Cardiac fibroblast (primary cell): ENCODE data around the gene CROT.
A peak's percentile ranks its signal among the peaks of the same experiment; 100 is the strongest.

ENCODE experiments used
- DNase-seq, 2 donors: peaks; one replicate each; pipeline versions ENCODE4 v3.0.0 to v3.0.0-alpha.2; 2010; ENCODE audit warnings: low read depth in 2 of 2
- H3K4me3 ChIP-seq, 2 donors: replicated peaks in 1 of 2; 1 replicate in 1 of 2; 2 replicates in 1 of 2; pipeline ENCODE4 v1.5.1; 2011; ENCODE audit warnings: low read depth in 2 of 2, low read length in 2 of 2, mild to moderate bottlenecking in 2 of 2, moderate library complexity in 1 of 2
- TF ChIP-seq, protein P1 (sequence below): IDR thresholded peaks from one replicate; pipeline ENCODE4 v1.5.1; 2011; ENCODE audit warnings: low read depth, mild to moderate bottlenecking, low read length, inconsistent platforms

Gene CROT

DNA sequence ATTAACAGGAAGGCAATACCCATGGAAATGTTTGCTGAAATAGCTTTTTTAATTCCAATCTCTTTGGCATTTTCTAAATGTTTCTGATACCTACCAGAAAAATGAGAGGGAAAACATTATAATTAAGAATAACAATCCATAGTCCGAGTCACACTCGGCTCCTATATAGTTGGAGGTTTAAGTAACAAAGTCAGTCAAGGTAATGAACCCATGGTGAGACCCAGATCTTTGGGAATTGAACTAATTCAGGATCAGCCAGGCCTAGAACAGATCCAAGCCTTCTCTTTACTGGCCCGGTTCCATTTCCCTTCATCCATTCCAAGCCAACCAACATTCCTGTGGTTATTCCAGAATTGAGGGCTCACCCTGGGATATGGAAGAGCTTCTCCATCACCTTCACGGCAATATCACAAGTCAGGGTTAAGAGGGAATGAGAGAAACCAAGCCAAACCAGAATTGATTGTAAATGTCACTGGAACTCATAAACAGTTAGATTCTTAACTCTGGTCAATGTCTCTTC, 101.7 kb downstream of the CROT start:
- no peak overlapping the region for H3K4me3 ChIP-seq
- TF ChIP-seq, protein P1, sequence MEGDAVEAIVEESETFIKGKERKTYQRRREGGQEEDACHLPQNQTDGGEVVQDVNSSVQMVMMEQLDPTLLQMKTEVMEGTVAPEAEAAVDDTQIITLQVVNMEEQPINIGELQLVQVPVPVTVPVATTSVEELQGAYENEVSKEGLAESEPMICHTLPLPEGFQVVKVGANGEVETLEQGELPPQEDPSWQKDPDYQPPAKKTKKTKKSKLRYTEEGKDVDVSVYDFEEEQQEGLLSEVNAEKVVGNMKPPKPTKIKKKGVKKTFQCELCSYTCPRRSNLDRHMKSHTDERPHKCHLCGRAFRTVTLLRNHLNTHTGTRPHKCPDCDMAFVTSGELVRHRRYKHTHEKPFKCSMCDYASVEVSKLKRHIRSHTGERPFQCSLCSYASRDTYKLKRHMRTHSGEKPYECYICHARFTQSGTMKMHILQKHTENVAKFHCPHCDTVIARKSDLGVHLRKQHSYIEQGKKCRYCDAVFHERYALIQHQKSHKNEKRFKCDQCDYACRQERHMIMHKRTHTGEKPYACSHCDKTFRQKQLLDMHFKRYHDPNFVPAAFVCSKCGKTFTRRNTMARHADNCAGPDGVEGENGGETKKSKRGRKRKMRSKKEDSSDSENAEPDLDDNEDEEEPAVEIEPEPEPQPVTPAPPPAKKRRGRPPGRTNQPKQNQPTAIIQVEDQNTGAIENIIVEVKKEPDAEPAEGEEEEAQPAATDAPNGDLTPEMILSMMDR: no peak
- peak in 1 of 2 donors; percentile 5 for DNase-seq

DNA sequence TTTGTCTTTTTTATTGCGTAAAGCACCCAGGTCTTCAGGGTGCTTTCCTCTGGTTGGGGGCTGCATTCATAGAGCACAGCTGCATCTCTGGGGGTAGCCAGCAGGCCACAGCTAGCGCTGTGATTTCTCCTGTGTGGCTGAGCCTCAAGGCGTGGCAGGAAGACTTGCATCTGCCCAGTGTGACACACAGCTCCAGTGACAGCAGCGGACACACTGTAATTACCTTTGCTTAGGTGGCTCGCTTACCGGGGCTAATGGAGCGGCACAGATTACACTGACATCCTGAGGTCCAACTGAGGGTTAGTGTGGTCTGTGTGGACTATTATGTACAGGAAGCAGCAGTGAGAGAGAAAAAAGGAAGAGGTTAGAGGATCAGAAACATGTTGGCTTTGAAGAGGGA, 102.9 kb downstream of the CROT start:
- no peak overlapping the region for H3K4me3 ChIP-seq
- TF ChIP-seq, protein P1: no peak
- no peak for DNase-seq
